ENCODE results near the gene ANKH.

GRCh38 chr5:14793851-14794250 is 77.7 kb downstream of the ANKH start:
- TF ChIP-seq POLR2A (IDR thresholded peaks at IDR 0.05) (no peak), CTCF (IDR thresholded peaks at IDR 0.05) (no peak)
